Measurements from ENCODE around the gene PCID2. TPM values are rescaled to one million over a fixed set of nuclear protein-coding genes. Genes with fewer than 3 reads are reported as not detected.
"Not testable (repeated sequence)": the region's sequence is repeated elsewhere in the genome, so short reads cannot be mapped to it uniquely, and the experiment has no call there.

The PCID2 gene
- total RNA-seq = 36.0 TPM

DNA sequence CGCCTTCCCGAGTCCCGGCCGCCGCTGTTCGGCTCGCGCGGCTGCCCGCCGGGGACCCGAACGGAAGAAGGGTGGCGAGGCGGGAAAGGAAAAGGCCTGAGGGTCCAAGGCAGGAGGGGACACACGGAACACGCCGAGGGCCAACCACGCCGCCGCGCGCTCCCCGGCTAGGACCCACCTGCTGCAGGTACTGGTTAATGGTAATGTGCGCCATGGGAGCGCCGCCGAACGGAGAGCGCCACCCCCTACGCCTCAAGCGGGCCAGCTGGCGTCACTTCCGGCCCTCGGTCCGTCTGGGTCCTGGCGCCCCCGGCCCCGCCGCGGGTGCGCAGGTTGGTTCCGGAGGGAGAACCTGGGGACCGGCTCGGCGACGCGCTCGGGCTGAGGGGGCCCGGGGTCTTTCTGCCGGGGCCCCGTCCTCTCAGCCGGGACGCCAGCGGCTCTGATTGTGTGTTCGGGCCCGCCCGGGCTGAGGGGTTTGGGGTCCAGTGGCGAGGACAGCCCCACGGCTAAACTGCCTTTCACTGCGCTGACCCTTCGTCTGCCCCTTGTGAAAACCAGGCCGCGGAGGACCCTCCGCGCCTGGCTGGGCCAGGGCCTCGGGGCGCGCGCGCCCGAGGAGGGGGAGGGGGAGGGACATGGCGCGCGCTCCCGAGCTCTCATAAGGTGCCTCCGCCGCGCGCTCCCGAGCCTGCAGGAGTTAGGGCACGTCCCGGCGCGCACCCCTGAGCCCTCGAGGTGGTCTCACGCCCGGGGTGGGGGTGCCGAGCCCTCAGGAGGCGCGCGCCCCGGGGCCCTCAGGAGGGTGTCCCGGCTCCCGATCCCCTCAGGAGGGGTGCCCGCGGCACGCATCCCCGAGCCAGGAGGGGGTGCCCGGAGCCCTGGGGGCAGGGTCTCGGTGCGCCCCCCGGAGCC, at the start of gene PCID2:
Gene PCID2, minus strand, starts transcription at position 249 of the 915 bp plus-strand sequence. Its CDS starts 35 bp downstream, at position 214.
- Histone ChIP-seq H3K36me3 (ENCODE audit: control insufficient read depth in 3 of 3, insufficient read depth in 3 of 3, low read length in 3 of 3) (peaks cover 5 to 19% (median 17%) of the 10 kb centered on the region in 3 donors), H3K27ac (ENCODE audit: low read depth, low read length) (peak within 1 kb of the TSS; percentile 99), H3K4me3 (ENCODE audit: low read length in 3 of 3) (peak within 1 kb of the TSS; percentile 80 to 99 (median 95)), H3K27me3 (ENCODE audit: control insufficient read depth in 3 of 3, insufficient read depth in 3 of 3, low read length in 3 of 3) (no peaks in the 10 kb centered on the region), H3K9me3 (ENCODE audit: control insufficient read depth in 3 of 3, low read length in 3 of 3) (no peaks in the 10 kb centered on the region), H3K4me1 (ENCODE audit: control insufficient read depth in 3 of 3, insufficient read depth in 3 of 3, low read length in 3 of 3) (peaks cover 51 to 77% (median 60%) of the 10 kb centered on the region in 3 donors), H3K9ac (ENCODE audit: low read depth in 1 of 3, low read length in 3 of 3) (peak within 1 kb of the TSS; percentile 94 to 98 (median 98))

DNA sequence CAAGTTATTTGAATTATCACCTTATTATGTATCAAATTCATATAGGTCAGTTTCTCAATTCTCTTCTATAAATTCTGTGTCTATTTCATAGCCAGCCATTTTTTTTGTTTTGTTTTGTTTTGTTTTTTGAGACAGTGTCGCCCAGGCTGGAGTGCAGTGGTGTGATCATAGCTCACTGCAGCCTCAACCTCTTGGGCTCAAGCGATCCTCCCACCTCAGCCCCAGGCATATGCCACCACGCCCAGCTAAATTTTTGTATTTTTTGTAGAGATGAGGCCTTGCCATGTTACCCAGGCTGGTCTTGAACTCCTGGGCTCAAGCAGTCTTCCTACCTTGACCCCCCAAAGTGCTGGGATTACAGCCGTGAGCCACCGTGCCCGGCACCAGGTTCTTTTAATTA, 49.4 kb upstream of the PCID2 start:
- not testable (repeated sequence) for H3K27ac ChIP-seq (ENCODE audit: low read depth, low read length); H3K4me1 ChIP-seq (ENCODE audit: control insufficient read depth in 3 of 3, insufficient read depth in 3 of 3, low read length in 3 of 3); H3K9ac ChIP-seq (ENCODE audit: low read depth in 1 of 3, low read length in 3 of 3); H3K9me3 ChIP-seq (ENCODE audit: control insufficient read depth in 3 of 3, low read length in 3 of 3); H3K4me3 ChIP-seq (ENCODE audit: low read length in 3 of 3); H3K27me3 ChIP-seq (ENCODE audit: control insufficient read depth in 3 of 3, insufficient read depth in 3 of 3, low read length in 3 of 3)
- peaks cover 57 to 75% (median 66%) of the 10 kb centered on the region in 3 donors for H3K36me3 ChIP-seq (ENCODE audit: control insufficient read depth in 3 of 3, insufficient read depth in 3 of 3, low read length in 3 of 3)

DNA sequence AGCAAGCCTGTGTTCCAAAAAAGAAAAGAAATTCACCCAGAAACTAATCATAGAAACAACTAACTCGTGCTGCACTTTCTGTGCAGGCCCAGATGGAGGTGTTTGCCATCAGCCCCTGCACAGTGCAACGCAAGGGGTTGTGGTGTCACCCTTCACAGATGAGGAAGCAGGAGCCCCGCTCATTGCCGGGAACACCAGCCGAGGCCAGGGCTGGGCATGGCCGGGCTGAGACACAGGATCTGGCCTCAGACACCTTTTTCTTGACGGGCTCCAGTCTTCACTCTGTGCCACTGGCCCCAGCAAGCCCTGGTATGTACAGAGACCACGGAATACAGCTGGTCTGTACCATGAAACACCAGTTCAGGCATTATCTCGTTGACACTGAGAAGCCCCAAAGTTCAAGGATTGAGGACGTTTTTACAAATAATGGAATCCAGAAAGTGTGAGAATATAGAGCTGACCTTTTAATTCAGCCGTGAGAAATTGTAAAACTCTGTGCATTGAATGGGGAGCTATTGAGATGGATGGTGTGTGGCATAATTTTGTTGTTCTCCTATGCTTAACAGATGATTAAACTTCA, 44.1 kb upstream of the PCID2 start:
- peaks cover 60 to 84% (median 84%) of the 10 kb centered on the region in 3 donors for H3K36me3 ChIP-seq (ENCODE audit: control insufficient read depth in 3 of 3, insufficient read depth in 3 of 3, low read length in 3 of 3)
- H3K9ac ChIP-seq (ENCODE audit: low read depth in 1 of 3, low read length in 3 of 3) = no peak overlapping the region
- H3K27me3 ChIP-seq (ENCODE audit: control insufficient read depth in 3 of 3, insufficient read depth in 3 of 3, low read length in 3 of 3) = no peaks in the 10 kb centered on the region
- no peaks in the 10 kb centered on the region for H3K4me1 ChIP-seq (ENCODE audit: control insufficient read depth in 3 of 3, insufficient read depth in 3 of 3, low read length in 3 of 3)
- H3K4me3 ChIP-seq (ENCODE audit: low read length in 3 of 3) = no peak overlapping the region
- H3K9me3 ChIP-seq (ENCODE audit: control insufficient read depth in 3 of 3, low read length in 3 of 3) = no peaks in the 10 kb centered on the region
- H3K27ac ChIP-seq (ENCODE audit: low read depth, low read length) = no peak overlapping the region

DNA sequence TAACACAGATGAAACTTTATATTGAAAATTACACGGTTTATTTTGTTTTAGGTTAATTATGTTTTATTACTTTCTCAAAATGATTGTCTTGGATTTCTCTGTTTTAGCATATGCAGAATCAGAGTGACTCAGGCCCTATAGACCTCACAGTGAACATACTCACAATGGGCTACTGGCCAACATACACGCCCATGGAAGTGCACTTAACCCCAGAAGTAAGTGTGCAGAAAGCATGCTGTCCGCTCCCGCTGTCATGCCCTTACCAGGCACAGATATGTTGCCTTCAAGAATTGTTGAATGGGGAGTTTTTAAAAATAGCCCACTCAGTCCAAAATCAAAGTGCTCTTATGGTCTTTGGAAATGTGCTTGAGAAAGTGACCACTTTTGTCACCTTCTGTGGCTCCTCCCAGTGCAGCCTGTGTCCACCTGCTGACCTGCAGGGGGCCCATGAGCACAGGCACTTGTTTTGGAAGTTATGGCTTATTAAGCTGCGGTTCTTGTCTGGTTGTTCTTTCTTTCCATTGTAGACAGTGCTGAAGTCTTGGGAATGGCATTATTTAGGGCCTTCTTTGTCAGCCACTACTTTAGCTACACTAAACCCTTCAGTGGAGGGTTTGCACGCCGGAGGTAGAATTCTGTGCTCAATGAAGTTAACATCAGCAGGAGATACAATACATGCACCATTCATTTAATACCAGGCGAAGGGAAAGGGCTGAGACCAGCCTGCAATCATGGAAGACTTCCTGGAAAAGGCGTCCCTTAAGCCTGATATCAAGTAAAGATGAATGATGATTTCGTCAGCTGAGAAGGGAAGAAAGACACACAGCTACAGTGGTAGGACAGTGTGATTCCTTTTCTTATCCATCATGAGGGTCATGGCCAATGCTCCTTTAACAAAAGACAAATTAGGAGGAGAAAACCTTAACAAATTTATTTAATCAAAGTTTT, 37.7 kb upstream of the PCID2 start:
- Histone ChIP-seq H3K36me3 (ENCODE audit: control insufficient read depth in 3 of 3, insufficient read depth in 3 of 3, low read length in 3 of 3) (peaks cover 53 to 85% (median 73%) of the 10 kb centered on the region in 3 donors), H3K9ac (ENCODE audit: low read depth in 1 of 3, low read length in 3 of 3) (no peak overlapping the region), H3K4me3 (ENCODE audit: low read length in 3 of 3) (no peak overlapping the region)

DNA sequence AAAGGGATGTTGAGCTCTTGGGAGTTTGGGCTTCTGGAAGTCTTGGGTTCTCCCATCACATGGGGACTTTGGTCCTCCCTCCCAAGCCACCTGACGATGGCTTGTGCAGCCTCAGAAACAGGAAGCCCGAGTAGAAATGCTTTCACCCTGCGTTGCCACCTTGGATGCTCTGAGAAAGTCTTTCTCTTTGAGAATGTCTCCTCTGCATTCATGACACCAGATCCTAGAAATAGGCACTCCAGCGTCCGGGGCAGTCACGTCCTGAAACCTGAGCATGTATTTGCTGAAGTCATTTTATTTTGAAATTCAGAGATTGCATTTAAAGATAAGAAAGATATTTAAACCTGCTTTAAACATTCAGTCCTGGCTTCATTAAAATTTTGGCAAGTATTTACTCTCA, 35.4 kb upstream of the PCID2 start:
- H3K27me3 ChIP-seq (ENCODE audit: control insufficient read depth in 3 of 3, insufficient read depth in 3 of 3, low read length in 3 of 3) = no peaks in the 10 kb centered on the region
- H3K27ac ChIP-seq (ENCODE audit: low read depth, low read length) = no peak overlapping the region
- no peaks in the 10 kb centered on the region for H3K4me1 ChIP-seq (ENCODE audit: control insufficient read depth in 3 of 3, insufficient read depth in 3 of 3, low read length in 3 of 3)
- no peak overlapping the region for H3K4me3 ChIP-seq (ENCODE audit: low read length in 3 of 3)
- H3K9me3 ChIP-seq (ENCODE audit: control insufficient read depth in 3 of 3, low read length in 3 of 3) = no peaks in the 10 kb centered on the region
- H3K36me3 ChIP-seq (ENCODE audit: control insufficient read depth in 3 of 3, insufficient read depth in 3 of 3, low read length in 3 of 3) = peaks cover 52 to 76% (median 69%) of the 10 kb centered on the region in 3 donors
- H3K9ac ChIP-seq (ENCODE audit: low read depth in 1 of 3, low read length in 3 of 3) = no peak overlapping the region

More for the DNA sequence above, 37.7 kb upstream of the PCID2 start:
- no peaks in the 10 kb centered on the region for H3K9me3 ChIP-seq (ENCODE audit: control insufficient read depth in 3 of 3, low read length in 3 of 3)
- no peaks in the 10 kb centered on the region for H3K27me3 ChIP-seq (ENCODE audit: control insufficient read depth in 3 of 3, insufficient read depth in 3 of 3, low read length in 3 of 3)
- no peaks in the 10 kb centered on the region for H3K4me1 ChIP-seq (ENCODE audit: control insufficient read depth in 3 of 3, insufficient read depth in 3 of 3, low read length in 3 of 3)
- H3K27ac ChIP-seq (ENCODE audit: low read depth, low read length) = no peak overlapping the region

DNA sequence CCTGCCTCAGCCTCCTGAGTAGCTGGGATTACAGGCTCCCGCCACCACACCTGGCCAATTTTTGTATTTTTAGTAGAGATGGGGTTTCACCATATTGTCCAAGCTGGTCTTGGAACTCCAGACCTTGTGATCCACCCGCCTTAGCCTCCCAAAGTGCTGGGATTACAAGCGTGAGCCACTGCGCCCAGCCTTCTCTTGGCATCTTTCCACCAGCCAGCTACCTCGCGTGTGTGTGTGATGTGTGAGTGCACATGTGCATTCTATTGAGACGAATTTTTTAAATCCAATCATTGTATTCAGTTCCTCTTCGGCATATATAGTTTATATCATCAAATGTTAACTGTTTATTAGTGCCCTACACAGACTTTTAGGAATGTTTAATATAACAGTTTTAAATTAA, 33.2 kb upstream of the PCID2 start:
- not testable (repeated sequence) for H3K4me3 ChIP-seq (ENCODE audit: low read length in 3 of 3); H3K4me1 ChIP-seq (ENCODE audit: control insufficient read depth in 3 of 3, insufficient read depth in 3 of 3, low read length in 3 of 3); H3K9ac ChIP-seq (ENCODE audit: low read depth in 1 of 3, low read length in 3 of 3); H3K27me3 ChIP-seq (ENCODE audit: control insufficient read depth in 3 of 3, insufficient read depth in 3 of 3, low read length in 3 of 3); H3K9me3 ChIP-seq (ENCODE audit: control insufficient read depth in 3 of 3, low read length in 3 of 3); H3K27ac ChIP-seq (ENCODE audit: low read depth, low read length)
- H3K36me3 ChIP-seq (ENCODE audit: control insufficient read depth in 3 of 3, insufficient read depth in 3 of 3, low read length in 3 of 3) = peaks cover 46 to 73% (median 61%) of the 10 kb centered on the region in 3 donors

DNA sequence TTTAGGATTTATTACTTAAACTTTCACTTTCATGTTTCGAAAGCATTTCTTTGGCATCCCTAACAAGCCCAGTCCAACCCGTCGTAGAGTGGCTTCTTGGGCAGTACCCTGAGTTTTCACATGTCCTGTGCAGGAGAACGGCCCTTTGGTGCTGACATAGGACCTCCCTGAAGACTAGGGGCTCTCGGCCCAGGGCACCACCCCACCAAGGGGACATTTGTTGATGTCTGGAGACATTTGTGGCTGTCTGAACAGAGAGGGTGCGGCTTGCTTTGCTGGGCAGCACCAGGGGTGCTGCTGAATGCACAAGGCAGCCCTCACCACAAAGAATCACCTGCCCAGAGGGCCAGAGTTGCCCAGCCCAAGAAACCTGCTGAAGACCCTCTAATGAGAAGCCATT, 31.5 kb upstream of the PCID2 start:
- Histone ChIP-seq H3K9me3 (ENCODE audit: control insufficient read depth in 3 of 3, low read length in 3 of 3) (no peaks in the 10 kb centered on the region), H3K4me3 (ENCODE audit: low read length in 3 of 3) (no peak overlapping the region), H3K4me1 (ENCODE audit: control insufficient read depth in 3 of 3, insufficient read depth in 3 of 3, low read length in 3 of 3) (no peaks in the 10 kb centered on the region), H3K36me3 (ENCODE audit: control insufficient read depth in 3 of 3, insufficient read depth in 3 of 3, low read length in 3 of 3) (peaks cover 31 to 70% (median 53%) of the 10 kb centered on the region in 3 donors), H3K9ac (ENCODE audit: low read depth in 1 of 3, low read length in 3 of 3) (no peak overlapping the region), H3K27me3 (ENCODE audit: control insufficient read depth in 3 of 3, insufficient read depth in 3 of 3, low read length in 3 of 3) (no peaks in the 10 kb centered on the region), H3K27ac (ENCODE audit: low read depth, low read length) (no peak overlapping the region)

DNA sequence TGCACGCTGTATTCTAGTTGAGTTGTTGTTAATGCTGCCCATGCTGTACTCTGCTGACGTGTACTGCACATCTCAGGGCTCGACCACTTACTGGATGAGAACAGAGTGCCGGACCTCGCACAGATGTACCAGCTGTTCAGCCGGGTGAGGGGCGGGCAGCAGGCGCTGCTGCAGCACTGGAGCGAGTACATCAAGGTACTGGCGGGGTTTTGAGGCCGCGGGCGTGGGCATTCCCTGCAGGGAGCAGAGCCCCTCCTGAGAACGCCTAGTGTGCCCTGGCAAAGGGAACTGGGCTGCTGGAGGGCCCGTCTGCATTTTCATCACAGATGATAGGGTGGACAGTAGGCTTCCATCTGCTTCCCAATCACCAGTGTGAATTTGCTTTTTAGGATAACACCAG, 30.9 kb upstream of the PCID2 start:
- no peak overlapping the region for H3K27ac ChIP-seq (ENCODE audit: low read depth, low read length)

DNA sequence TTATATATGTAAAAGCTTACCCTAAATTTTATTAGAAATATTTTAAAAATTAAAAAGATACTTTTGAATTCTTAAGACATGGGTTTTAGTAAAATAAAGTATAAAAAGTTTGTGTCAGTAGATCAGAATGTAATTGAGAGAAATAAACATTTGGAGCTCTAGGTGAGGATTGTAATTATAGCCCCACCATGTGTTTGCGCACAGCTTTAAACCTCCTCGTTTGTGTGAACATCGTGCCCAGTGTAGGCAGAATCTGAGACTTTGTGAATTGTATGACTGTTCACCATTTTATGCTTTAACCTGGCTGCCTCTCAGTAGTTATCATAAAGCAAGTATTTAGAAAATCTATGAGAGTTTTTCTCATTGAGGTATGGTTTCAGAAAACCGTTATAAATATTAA, 30.1 kb upstream of the PCID2 start:
- no peaks in the 10 kb centered on the region for H3K9me3 ChIP-seq (ENCODE audit: control insufficient read depth in 3 of 3, low read length in 3 of 3)
- no peaks in the 10 kb centered on the region for H3K4me1 ChIP-seq (ENCODE audit: control insufficient read depth in 3 of 3, insufficient read depth in 3 of 3, low read length in 3 of 3)
- H3K9ac ChIP-seq (ENCODE audit: low read depth in 1 of 3, low read length in 3 of 3) = no peak overlapping the region
- H3K4me3 ChIP-seq (ENCODE audit: low read length in 3 of 3) = no peak overlapping the region
- H3K27me3 ChIP-seq (ENCODE audit: control insufficient read depth in 3 of 3, insufficient read depth in 3 of 3, low read length in 3 of 3) = no peaks in the 10 kb centered on the region
- no peak overlapping the region for H3K27ac ChIP-seq (ENCODE audit: low read depth, low read length)
- peaks cover 29 to 65% (median 54%) of the 10 kb centered on the region in 3 donors for H3K36me3 ChIP-seq (ENCODE audit: control insufficient read depth in 3 of 3, insufficient read depth in 3 of 3, low read length in 3 of 3)

More for the DNA sequence above, 30.9 kb upstream of the PCID2 start:
- no peak overlapping the region for H3K9ac ChIP-seq (ENCODE audit: low read depth in 1 of 3, low read length in 3 of 3)
- H3K27me3 ChIP-seq (ENCODE audit: control insufficient read depth in 3 of 3, insufficient read depth in 3 of 3, low read length in 3 of 3) = no peaks in the 10 kb centered on the region
- H3K4me3 ChIP-seq (ENCODE audit: low read length in 3 of 3) = no peak overlapping the region
- peaks cover 30 to 70% (median 52%) of the 10 kb centered on the region in 3 donors for H3K36me3 ChIP-seq (ENCODE audit: control insufficient read depth in 3 of 3, insufficient read depth in 3 of 3, low read length in 3 of 3)
- no peaks in the 10 kb centered on the region for H3K9me3 ChIP-seq (ENCODE audit: control insufficient read depth in 3 of 3, low read length in 3 of 3)
- H3K4me1 ChIP-seq (ENCODE audit: control insufficient read depth in 3 of 3, insufficient read depth in 3 of 3, low read length in 3 of 3) = no peaks in the 10 kb centered on the region

Measured in skeletal muscle tissue (tissue), 4 donors.